PC-3 (cell line): ENCODE data around the gene LTB4R. TPM values are rescaled to one million over a fixed set of nuclear protein-coding genes. Genes with fewer than 3 reads are reported as not detected.
A peak's percentile ranks its signal among the peaks of the same experiment; 100 is the strongest.

Experiments used
- ATAC-seq: fragments of 200-7000 bp; cut with Tn5 transposase; 2 replicates; pipeline ENCODE4 v1.9.1; 2020; ENCODE audit warnings: mild to moderate bottlenecking, moderate library complexity
- BruUV-seq: library from RNA; stranded (reverse); fragments of 400-500 nt; replicated peaks from 2 replicates; lab custom pipeline; 2021; lab: Mats Ljungman, UMichigan
- CTCF ChIA-PET: fragments of 300-600 bp; sonication (Branson Sonifier 250); formaldehyde crosslinking; loops from one replicate; lab custom pipeline; 2022; ENCODE audit warnings: antibody characterized with exemption; lab: Charles Lee
- POLR2A ChIA-PET: fragments of 300-600 bp; sonication (Branson Sonifier 250); formaldehyde crosslinking; loops from one replicate; lab custom pipeline; 2022; ENCODE audit warnings: antibody characterized with exemption; ENCODE audit not compliant: unreplicated experiment; lab: Charles Lee
- DNase-seq: peaks from one replicate; pipeline ENCODE4 v3.0.0-alpha.2; 2015
- H2AFZ ChIP-seq: fragments of 300-600 bp; sonication (generic); 2 replicates; pipeline ENCODE4 v1.6.0; 2016; ENCODE audit warnings: antibody characterized with exemption, low read length
- H3F3A ChIP-seq: fragments of 300-600 bp; sonication (generic); one replicate; pipeline ENCODE4 v1.6.0; 2017; ENCODE audit warnings: antibody characterized with exemption, low read length, control low read depth, mild to moderate bottlenecking; ENCODE audit not compliant: unreplicated experiment
- H3K27ac ChIP-seq: fragments of 300-600 bp; sonication (generic); 2 replicates; pipeline ENCODE4 v1.5.1; 2016; ENCODE audit warnings: mild to moderate bottlenecking, low read length
- H3K27me3 ChIP-seq: fragments of 300-600 bp; sonication (generic); 2 replicates; pipeline ENCODE4 v1.6.1; 2016; ENCODE audit warnings: low read length, mixed read lengths
- H3K36me3 ChIP-seq: fragments of 300-600 bp; sonication (generic); 2 replicates; pipeline ENCODE4 v1.6.1; 2016; ENCODE audit warnings: low read depth, mixed run types, low read length, mixed read lengths
- H3K4me1 ChIP-seq: fragments of 300-600 bp; sonication (generic); 2 replicates; pipeline ENCODE4 v1.5.1; 2016; ENCODE audit warnings: low read length; ENCODE audit not compliant: insufficient read depth
- H3K4me2 ChIP-seq: fragments of 300-600 bp; sonication (generic); 2 replicates; pipeline ENCODE4 v1.6.0; 2016; ENCODE audit warnings: low read length
- H3K4me3 ChIP-seq: fragments of 300-600 bp; sonication (generic); 2 replicates; pipeline ENCODE4 v1.5.1; 2016; ENCODE audit warnings: mild to moderate bottlenecking, low read length, mixed read lengths
- H3K79me2 ChIP-seq: fragments of 300-600 bp; sonication (generic); 2 replicates; pipeline ENCODE4 v1.6.1; 2017; ENCODE audit warnings: low read length, mixed read lengths
- H3K9ac ChIP-seq: fragments of 300-600 bp; sonication (generic); 2 replicates; pipeline ENCODE4 v1.6.0; 2016; ENCODE audit warnings: mild to moderate bottlenecking, low read length
- H3K9me2 ChIP-seq: fragments of 300-600 bp; sonication (generic); replicated peaks from 2 replicates; pipeline ENCODE4 v1.6.1; 2016; ENCODE audit warnings: mixed run types, low read length, mixed read lengths
- H3K9me3 ChIP-seq: fragments of 300-600 bp; sonication (generic); 2 replicates; pipeline ENCODE4 v1.6.1; 2016; ENCODE audit warnings: low read length, mixed read lengths
- H4K20me1 ChIP-seq: fragments of 300-600 bp; sonication (generic); 2 replicates; pipeline ENCODE4 v1.6.1; 2016; ENCODE audit warnings: low read length, mixed read lengths
- EZH2 ChIP-seq: fragments of 300-600 bp; sonication (generic); IDR thresholded peaks from one replicate; pipeline ENCODE4 v1.6.1; 2017; ENCODE audit warnings: antibody characterized with exemption, mild to moderate bottlenecking, low read length; ENCODE audit not compliant: unreplicated experiment
- EZH2phosphoT487 ChIP-seq: fragments of 300-600 bp; sonication (generic); IDR thresholded peaks from 2 replicates; pipeline ENCODE4 v1.6.1; 2018; ENCODE audit warnings: mild to moderate bottlenecking, antibody characterized with exemption, low read length, borderline replicate concordance
- intact Hi-C: fragments of 100-400 bp; cut with micrococcal nuclease; formaldehyde crosslinking; loops from 2 replicates; pipeline ENCODE4 v1.9.0; 2023
- total RNA-seq: library from RNA; depleted of rRNA; stranded (reverse); fragments of >200 nt; gene quantifications from 2 replicates; pipeline ENCODE4 v1.2.3, GENCODE V29; 2014
- TF ChIP-seq, protein P1 (sequence below): fragments of 300-600 bp; sonication (generic); conservative IDR thresholded peaks from 2 replicates; pipeline ENCODE4 v1.5.1; 2017; ENCODE audit warnings: antibody characterized with exemption, low read depth, mild to moderate bottlenecking, low read length

The LTB4R gene
- total RNA-seq, 1 experiment from 2014 or later, result 11.6 TPM

- H3K27me3 ChIP-seq, result no peaks in the 10 kb centered on the region
- CTCF ChIA-PET, result no interaction called here
- H3K79me2 ChIP-seq, result no peaks in the 10 kb centered on the region
- no peak overlapping the region for H3K27ac ChIP-seq
- POLR2A ChIA-PET, result no interaction called here
- ATAC-seq (no peak), DNase-seq (no peak)
- no peak overlapping the region for H2AFZ ChIP-seq
- H3F3A ChIP-seq, result no peaks in the 10 kb centered on the region
- H3K4me1 ChIP-seq, result peaks cover 21% of the 10 kb centered on the region
- no peaks in the 10 kb centered on the region for H3K9me3 ChIP-seq
- no peak overlapping the region for H3K4me3 ChIP-seq
- intact Hi-C loops, result no loop called here
- no peak overlapping the region for H3K9ac ChIP-seq
- BruUV-seq, result no TSS peak
- H3K4me2 ChIP-seq, result no peak overlapping the region
- no peaks in the 10 kb centered on the region for H4K20me1 ChIP-seq
- no peaks in the 10 kb centered on the region for H3K36me3 ChIP-seq
- no peaks in the 10 kb centered on the region for H3K9me2 ChIP-seq
- TF ChIP-seq, protein P1, sequence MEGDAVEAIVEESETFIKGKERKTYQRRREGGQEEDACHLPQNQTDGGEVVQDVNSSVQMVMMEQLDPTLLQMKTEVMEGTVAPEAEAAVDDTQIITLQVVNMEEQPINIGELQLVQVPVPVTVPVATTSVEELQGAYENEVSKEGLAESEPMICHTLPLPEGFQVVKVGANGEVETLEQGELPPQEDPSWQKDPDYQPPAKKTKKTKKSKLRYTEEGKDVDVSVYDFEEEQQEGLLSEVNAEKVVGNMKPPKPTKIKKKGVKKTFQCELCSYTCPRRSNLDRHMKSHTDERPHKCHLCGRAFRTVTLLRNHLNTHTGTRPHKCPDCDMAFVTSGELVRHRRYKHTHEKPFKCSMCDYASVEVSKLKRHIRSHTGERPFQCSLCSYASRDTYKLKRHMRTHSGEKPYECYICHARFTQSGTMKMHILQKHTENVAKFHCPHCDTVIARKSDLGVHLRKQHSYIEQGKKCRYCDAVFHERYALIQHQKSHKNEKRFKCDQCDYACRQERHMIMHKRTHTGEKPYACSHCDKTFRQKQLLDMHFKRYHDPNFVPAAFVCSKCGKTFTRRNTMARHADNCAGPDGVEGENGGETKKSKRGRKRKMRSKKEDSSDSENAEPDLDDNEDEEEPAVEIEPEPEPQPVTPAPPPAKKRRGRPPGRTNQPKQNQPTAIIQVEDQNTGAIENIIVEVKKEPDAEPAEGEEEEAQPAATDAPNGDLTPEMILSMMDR, result no peak
Observed at GRCh38 chr14:24272467-24272866, 38.8 kb upstream of the LTB4R start.

- Histone ChIP-seq H4K20me1 (no peaks in the 10 kb centered on the region), H3K9ac (no peak overlapping the region), H3K79me2 (no peaks in the 10 kb centered on the region), H3K4me2 (peak overlapping the region; percentile 29), H3K9me2 (no peaks in the 10 kb centered on the region), H3K4me1 (peaks cover 21% of the 10 kb centered on the region), H3K4me3 (no peak overlapping the region), H3F3A (no peaks in the 10 kb centered on the region), H3K27ac (peak overlapping the region; percentile 29; the same call in 1 of the 2 replicates), H3K9me3 (no peaks in the 10 kb centered on the region), H2AFZ (peak overlapping the region; percentile 27; the same call in 1 of the 2 replicates), H3K27me3 (no peaks in the 10 kb centered on the region), H3K36me3 (no peaks in the 10 kb centered on the region)
- CTCF ChIA-PET, result interaction anchor here (1.0 kb wide), 1 partner anchor 31 kb away, joined by 7 read pairs; the partner anchor contains the start of gene TINF2
- peak; percentile 16 for DNase-seq
- TF ChIP-seq, protein P1, result peak; percentile 38; the same call in 1 of the 2 replicates
- TF ChIP-seq EZH2 (no peak), EZH2phosphoT487 (no peak)
- POLR2A ChIA-PET, result no interaction called here
- BruUV-seq, result no TSS peak
- no peak for ATAC-seq
- intact Hi-C loops, result no loop called here
Observed at GRCh38 chr14:24273422-24273998, 37.8 kb upstream of the LTB4R start.

DNA sequence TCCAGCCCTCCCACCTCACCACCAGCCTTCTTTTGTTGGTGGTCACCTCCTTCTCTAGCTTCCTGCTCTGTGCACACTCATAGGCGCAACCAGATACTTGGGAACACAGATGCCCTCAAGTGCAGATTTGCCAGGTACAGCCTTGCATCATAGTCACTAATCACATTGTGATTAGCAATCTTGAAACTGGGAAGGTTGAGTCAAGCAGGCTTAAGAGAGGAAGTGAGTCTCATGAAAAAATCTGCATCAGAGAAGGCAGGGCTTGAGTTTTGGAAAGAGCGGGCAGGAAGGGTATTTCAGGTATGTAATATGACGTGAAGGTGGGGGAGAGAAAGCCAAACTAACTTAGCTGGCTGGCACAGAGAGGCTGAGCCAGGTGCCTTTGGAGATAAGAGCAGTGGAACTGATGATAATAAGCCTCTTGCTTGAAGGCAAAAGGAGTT is 37.2 kb upstream of the LTB4R start:
- ATAC-seq (no peak), DNase-seq (peak; percentile 78)
- ChIA-PET CTCF (interaction anchor here (1.0 kb wide), 1 partner anchor 32 kb away, joined by 7 read pairs; the partner anchor contains the start of gene TINF2), POLR2A (no interaction called here)
- H3K9me2 ChIP-seq, result no peaks in the 10 kb centered on the region
- H3K4me3 ChIP-seq, result no peak overlapping the region
- no peaks in the 10 kb centered on the region for H4K20me1 ChIP-seq
- peak overlapping the region; percentile 29; the same call in 1 of the 2 replicates for H3K27ac ChIP-seq
- H3K4me1 ChIP-seq, result peaks cover 24% of the 10 kb centered on the region
- peak overlapping the region; percentile 29 for H3K4me2 ChIP-seq
- no peaks in the 10 kb centered on the region for H3K9me3 ChIP-seq
- no peaks in the 10 kb centered on the region for H3K27me3 ChIP-seq
- H3K9ac ChIP-seq, result no peak overlapping the region
- no TSS peak for BruUV-seq
- TF ChIP-seq EZH2, result no peak
- TF ChIP-seq, protein P1, result no peak
- no peak for TF ChIP-seq EZH2phosphoT487
- no peaks in the 10 kb centered on the region for H3K36me3 ChIP-seq
- H3K79me2 ChIP-seq, result no peaks in the 10 kb centered on the region
- H2AFZ ChIP-seq, result peak overlapping the region; percentile 27; the same call in 1 of the 2 replicates
- intact Hi-C loops, result no loop called here
- H3F3A ChIP-seq, result no peaks in the 10 kb centered on the region
